HUES6 (cell line): ENCODE data around the gene PTCHD4.

ENCODE experiments used
- H3K27ac ChIP-seq: 2 replicates; pipeline ENCODE4 v1.7.0; 2013; ENCODE audit warnings: low read depth, mild to moderate bottlenecking, low read length, inconsistent platforms
- H3K27me3 ChIP-seq: 2 replicates; pipeline ENCODE4 v1.6.1; 2013; ENCODE audit warnings: low read length; ENCODE audit not compliant: control insufficient read depth, insufficient read depth
- H3K36me3 ChIP-seq: 2 replicates; pipeline ENCODE4 v1.6.1; 2013; ENCODE audit warnings: low read length; ENCODE audit not compliant: control insufficient read depth, insufficient read depth
- H3K4me1 ChIP-seq: 2 replicates; pipeline ENCODE4 v1.6.1; 2013; ENCODE audit warnings: low read length; ENCODE audit not compliant: control insufficient read depth, insufficient read depth
- H3K4me3 ChIP-seq: 2 replicates; pipeline ENCODE4 v1.5.1; 2013; ENCODE audit warnings: low read depth, low read length
- H3K9ac ChIP-seq: one replicate; pipeline ENCODE4 v1.6.1; 2013; ENCODE audit warnings: mild to moderate bottlenecking, low read length
- H3K9me3 ChIP-seq: 2 replicates; pipeline ENCODE4 v1.6.1; 2013; ENCODE audit warnings: low read depth, low read length; ENCODE audit not compliant: control insufficient read depth, insufficient read depth

The PTCHD4 gene

DNA sequence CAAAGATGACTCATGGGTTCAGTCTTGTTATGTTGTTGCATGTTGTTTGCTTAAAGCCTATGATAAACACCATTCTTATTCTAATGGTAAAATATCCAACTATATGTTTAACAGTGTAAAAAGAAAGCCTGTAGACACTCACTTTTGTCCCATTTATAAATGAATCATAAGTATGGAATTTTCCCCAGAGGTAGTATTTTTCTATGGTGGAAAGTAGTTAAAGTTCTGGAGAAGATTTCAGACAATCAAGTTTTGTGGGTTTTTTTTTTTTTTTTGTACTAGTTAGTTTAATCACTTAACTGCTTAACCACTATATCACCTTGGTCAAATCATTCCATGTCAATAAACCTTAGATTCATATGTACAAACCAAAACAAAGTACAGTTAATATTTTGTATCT is 35.8 kb downstream of the PTCHD4 start:
- H3K4me1 ChIP-seq: peaks cover 12% of the 10 kb centered on the region; the same call in 1 of the 2 replicates
- no peak overlapping the region for H3K27ac ChIP-seq
- peaks cover 5% of the 10 kb centered on the region; the same call in 1 of the 2 replicates for H3K36me3 ChIP-seq
- H3K9me3 ChIP-seq: no peaks in the 10 kb centered on the region
- H3K9ac ChIP-seq: no peak overlapping the region
- 0 out of 2 replicates have a peak, but pooled peaks cover 4% of the 10 kb centered on the region for H3K27me3 ChIP-seq
- H3K4me3 ChIP-seq: no peak overlapping the region

DNA sequence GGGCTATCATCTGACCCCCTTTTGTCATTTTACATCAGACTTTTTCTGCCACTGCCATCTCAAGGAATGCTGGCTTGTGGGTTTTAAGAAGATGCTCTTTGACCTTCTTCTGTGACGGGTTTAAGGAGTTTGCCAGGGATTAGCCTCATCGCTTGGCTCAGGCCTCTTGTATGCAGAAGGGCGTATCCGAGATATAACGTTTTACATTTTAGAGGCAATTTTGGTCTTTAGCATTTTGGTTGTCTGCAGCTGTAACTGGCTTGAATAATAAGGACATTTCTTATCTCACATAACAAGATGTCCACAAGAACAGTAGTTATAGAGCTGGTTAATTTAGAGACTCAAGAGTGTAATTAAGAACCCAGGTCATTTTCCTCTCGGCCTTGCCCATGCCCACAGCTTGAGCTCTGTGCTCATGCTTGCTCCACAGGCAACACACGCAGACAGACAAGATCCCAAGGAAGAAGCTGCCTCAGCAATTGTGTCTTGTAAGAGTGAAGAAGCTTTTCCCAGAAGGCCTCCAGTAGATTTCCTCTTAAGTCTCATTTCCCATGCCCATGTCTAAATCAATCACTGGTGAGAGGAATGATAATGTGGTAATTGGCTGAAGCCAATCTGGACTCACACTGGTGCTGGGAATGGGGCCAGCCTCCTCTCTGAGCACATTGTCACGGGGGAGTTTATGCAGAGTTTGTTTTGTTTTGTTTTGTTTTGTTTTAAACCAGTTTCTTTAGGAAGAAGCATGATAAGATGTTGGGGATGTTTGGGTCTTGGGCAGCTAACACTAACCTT is 36.8 kb downstream of the PTCHD4 start:
- peaks cover 14% of the 10 kb centered on the region for H3K27me3 ChIP-seq
- no peak overlapping the region for H3K9ac ChIP-seq
- H3K4me3 ChIP-seq: no peak overlapping the region
- no peaks in the 10 kb centered on the region for H3K9me3 ChIP-seq
- H3K27ac ChIP-seq: no peak overlapping the region
- peaks cover 2% of the 10 kb centered on the region; the same call in 1 of the 2 replicates for H3K36me3 ChIP-seq
- H3K4me1 ChIP-seq: peaks cover 18% of the 10 kb centered on the region

DNA sequence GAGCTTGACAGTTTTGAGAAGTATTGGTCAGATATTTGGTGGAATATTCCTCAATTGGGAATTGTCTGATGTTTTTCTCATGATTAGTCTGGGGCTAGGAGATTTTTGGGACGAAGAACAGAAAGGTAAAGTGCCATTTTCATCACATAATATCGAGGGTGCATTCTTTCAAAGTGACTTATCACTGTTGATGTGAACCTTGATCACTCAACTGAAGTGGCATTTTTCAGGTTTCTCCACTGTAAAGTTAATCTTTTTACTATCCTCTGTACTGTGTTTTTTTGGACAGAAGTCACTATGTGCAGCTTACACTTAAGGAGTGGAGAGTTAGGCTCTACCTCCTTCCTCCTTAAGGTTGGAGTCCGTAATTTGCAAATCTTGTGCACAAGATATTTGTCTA is 39.2 kb downstream of the PTCHD4 start:
- Histone ChIP-seq H3K4me1 (peaks cover 19% of the 10 kb centered on the region), H3K4me3 (no peak overlapping the region), H3K27ac (no peak overlapping the region), H3K27me3 (peaks cover 35% of the 10 kb centered on the region), H3K9me3 (no peaks in the 10 kb centered on the region), H3K9ac (no peak overlapping the region), H3K36me3 (no peaks in the 10 kb centered on the region)

DNA sequence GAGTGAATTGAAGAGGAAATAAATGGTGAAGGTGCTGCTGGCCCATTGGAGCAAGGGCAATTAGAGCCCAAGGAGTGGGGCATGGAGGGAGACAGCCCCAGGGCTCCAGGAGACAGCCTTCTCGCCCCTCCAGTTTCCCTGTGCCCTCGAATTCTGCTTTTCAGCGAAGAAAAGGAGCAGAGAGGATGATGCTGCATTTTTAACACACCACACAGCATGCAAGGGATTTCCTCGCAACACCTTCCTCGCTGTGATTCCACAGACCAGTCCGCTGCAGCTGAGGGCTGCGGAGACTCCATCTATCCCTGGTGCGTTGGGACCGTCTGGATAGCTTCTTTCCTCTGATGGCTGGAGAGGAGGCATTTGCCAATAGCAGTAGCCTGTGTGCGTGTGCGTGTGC is 41.7 kb downstream of the PTCHD4 start:
- Histone ChIP-seq H3K9me3 (no peaks in the 10 kb centered on the region), H3K36me3 (no peaks in the 10 kb centered on the region), H3K4me1 (peaks cover 17% of the 10 kb centered on the region), H3K4me3 (peak overlapping the region; percentile 66), H3K27ac (no peak overlapping the region), H3K9ac (no peak overlapping the region), H3K27me3 (peaks cover 35% of the 10 kb centered on the region)

DNA sequence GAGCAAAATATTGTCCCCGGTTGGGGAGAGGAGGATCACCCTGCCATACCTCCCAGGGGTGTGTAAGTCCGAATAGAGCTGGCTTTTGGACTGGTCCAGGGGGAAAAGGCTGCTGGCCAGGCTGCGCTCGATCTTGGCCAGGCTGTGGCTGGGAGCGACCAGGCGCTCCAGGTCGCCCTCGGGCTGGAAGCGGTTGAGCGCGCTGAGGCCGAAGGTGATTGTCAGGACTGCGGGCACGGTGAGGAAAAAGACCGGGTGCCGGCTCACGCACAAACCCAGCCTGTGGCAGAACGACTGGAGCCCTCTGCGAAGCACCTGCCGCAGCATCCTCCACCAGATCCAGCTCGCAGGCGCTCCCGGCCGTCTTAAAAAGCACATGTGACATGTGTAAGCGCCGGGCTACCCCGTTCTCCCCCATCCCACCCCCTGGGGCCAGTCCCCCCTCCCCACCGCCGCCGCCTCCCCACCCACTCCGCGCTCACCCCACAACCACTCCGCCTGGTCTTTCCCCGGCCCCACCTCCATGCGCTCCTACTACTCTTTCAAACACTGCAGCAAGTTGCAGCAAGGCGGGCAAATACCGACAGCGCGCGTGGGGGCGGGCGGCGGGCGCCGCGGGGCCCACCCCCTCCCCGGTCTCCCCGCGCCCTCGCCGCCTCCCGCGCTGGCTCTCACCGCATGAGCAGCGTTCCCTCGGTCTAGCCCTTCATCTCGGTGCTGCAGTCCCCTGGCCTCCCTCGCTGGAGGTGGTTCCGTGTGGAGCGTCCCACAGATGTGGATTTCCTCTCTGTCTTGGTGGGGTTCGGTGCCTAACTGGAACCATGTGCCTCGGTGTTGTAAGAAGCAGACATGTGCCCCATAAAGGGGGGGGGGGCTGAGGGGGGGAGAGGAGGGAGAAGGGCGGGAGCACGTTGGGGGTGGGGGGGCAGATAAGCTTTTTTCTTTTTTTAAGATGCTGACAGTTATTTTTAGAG is 42.4 kb downstream of the PTCHD4 start:
- Histone ChIP-seq H3K27me3 (peaks cover 35% of the 10 kb centered on the region), H3K4me1 (peaks cover 10% of the 10 kb centered on the region), H3K9ac (peak overlapping the region; percentile 49), H3K4me3 (peak overlapping the region; percentile 66), H3K27ac (no peak overlapping the region), H3K9me3 (no peaks in the 10 kb centered on the region), H3K36me3 (no peaks in the 10 kb centered on the region)

DNA sequence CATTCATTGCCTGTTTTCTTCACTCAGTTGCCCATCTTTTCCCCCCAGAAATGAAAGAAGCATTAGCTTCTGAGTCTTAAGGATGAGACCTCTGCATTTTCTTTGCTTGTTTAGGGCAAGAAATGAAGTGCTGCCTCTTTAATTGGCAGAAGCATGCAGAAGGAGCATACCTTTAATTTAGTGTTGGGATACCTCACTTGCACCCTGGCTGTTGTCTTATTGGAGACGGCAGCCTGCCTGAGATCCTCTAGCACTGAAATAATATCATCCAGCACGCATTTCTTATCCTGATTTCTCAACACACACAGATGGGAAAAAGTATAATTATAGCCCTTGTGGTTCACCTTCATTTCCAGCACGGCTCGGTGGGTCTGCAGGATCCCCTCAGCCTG is 43.1 kb downstream of the PTCHD4 start:
- H3K9me3 ChIP-seq: no peaks in the 10 kb centered on the region
- peak overlapping the region; percentile 66 for H3K4me3 ChIP-seq
- H3K27me3 ChIP-seq: peaks cover 35% of the 10 kb centered on the region
- H3K36me3 ChIP-seq: no peaks in the 10 kb centered on the region
- H3K9ac ChIP-seq: no peak overlapping the region
- H3K27ac ChIP-seq: no peak overlapping the region
- H3K4me1 ChIP-seq: peaks cover 6% of the 10 kb centered on the region; the same call in 1 of the 2 replicates

DNA sequence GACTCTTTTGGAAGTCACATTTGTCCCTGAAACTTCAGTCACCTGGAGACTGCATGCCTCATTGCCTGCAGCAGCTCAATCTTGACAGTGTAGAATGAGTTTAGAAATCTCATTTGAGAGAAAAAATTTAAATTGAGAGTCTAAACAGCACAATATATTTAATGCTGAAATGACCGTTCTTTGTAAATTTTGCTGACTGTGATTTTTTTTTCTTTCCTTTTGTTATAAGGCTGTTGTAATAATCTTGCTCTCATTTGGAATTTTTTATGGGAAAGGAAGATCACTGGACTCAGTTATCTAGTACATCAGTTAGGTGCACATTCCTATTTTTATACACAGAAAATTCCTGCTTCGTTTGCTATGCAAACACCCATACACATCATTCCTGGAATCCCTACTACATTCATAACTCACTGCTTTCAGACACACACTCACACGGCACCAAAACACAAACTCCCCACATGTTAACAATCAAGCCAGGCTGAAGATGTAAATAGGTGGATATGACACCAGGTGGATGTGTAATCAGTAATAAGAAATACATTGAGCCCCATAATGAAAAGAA is 43.8 kb downstream of the PTCHD4 start:
- no peak overlapping the region for H3K9ac ChIP-seq
- no peaks in the 10 kb centered on the region for H3K36me3 ChIP-seq
- no peaks in the 10 kb centered on the region for H3K9me3 ChIP-seq
- H3K4me3 ChIP-seq: no peak overlapping the region
- peaks cover 35% of the 10 kb centered on the region for H3K27me3 ChIP-seq
- no peak overlapping the region for H3K27ac ChIP-seq
- H3K4me1 ChIP-seq: peaks cover 6% of the 10 kb centered on the region; the same call in 1 of the 2 replicates

DNA sequence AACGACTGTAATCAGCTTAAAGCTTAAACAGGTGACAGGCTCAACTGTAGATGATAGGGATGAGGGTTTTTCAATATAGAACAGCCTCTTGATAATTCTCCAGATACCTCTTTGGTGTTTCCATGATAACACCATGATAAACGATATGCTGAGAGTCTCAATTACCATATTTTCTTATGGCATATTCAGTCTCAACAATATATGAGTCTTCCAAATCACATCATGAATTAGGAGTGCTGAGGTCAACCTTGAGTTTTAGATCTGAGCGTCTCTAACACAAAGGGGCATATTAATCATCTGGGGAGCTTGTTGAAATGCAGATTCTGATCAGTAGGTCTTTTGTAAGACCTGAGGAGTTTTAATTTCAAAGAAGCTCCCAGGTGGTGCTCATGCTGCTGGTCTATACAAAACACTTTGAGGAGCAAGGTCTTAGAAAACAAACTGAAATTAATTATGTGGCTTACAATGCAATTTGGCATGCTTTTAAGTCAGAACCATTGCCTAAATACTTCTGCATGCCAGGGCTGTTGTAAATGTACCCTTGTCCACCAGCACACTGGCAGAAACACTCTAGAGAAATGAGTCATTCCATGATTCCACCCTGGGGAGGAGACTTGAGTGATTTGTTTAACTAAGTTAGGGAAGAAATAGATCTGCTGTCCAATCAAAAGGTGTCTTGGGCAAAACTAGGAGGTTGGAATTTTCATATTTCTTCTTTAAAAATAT is 49.6 kb downstream of the PTCHD4 start:
- Histone ChIP-seq H3K9ac (no peak overlapping the region), H3K9me3 (no peaks in the 10 kb centered on the region), H3K27me3 (no peaks in the 10 kb centered on the region), H3K4me3 (no peak overlapping the region), H3K36me3 (no peaks in the 10 kb centered on the region; the same call in 1 of the 2 replicates), H3K4me1 (peaks cover 4% of the 10 kb centered on the region; the same call in 1 of the 2 replicates), H3K27ac (no peak overlapping the region)
